A673 (cell line): ENCODE measurements around the gene LAMB3. TPM values are rescaled to one million over a fixed set of nuclear protein-coding genes. Genes with fewer than 3 reads are reported as not detected.

Experiments
- BruUV-seq: library from RNA; stranded (reverse); fragments of 400-500 nt; replicated peaks from 2 replicates; lab custom pipeline; 2021; lab: Mats Ljungman, UMichigan
- CTCF ChIA-PET: fragments of 300-600 bp; sonication (Branson Sonifier 250); formaldehyde crosslinking; loops from one replicate; lab custom pipeline; 2022; ENCODE audit warnings: antibody characterized with exemption; lab: Charles Lee
- POLR2A ChIA-PET: fragments of 300-600 bp; sonication (Branson Sonifier 250); formaldehyde crosslinking; loops from one replicate; lab custom pipeline; 2022; ENCODE audit warnings: antibody characterized with exemption; ENCODE audit not compliant: low non-redundant PET; lab: Charles Lee
- DNase-seq: peaks from one replicate; pipeline ENCODE4 v3.0.0-alpha.2; 2015; ENCODE audit warnings: low spot score
- H3K27ac ChIP-seq: fragments of 200-600 bp; sonication (generic); 2 replicates; pipeline ENCODE4 v1.5.1; 2016; ENCODE audit warnings: mixed run types, low read depth, mild to moderate bottlenecking, mixed read lengths, antibody characterized with exemption, low read length; ENCODE audit not compliant: poor library complexity, severe bottlenecking
- H3K27me3 ChIP-seq: fragments of 200-600 bp; sonication (generic); replicated peaks from 2 replicates; pipeline ENCODE4 v1.6.1; 2017; ENCODE audit warnings: mixed run types, low read depth, mild to moderate bottlenecking, mixed read lengths, antibody characterized with exemption, low read length; ENCODE audit not compliant: insufficient read depth, poor library complexity
- H3K36me3 ChIP-seq: fragments of 200-600 bp; sonication (generic); 2 replicates; pipeline ENCODE4 v1.6.1; 2016; ENCODE audit warnings: mixed run types, mild to moderate bottlenecking, mixed read lengths, antibody characterized with exemption, low read length; ENCODE audit not compliant: insufficient read depth, poor library complexity, severe bottlenecking
- H3K4me1 ChIP-seq: fragments of 200-600 bp; sonication (generic); 2 replicates; pipeline ENCODE4 v1.6.1; 2017; ENCODE audit warnings: mixed run types, mild to moderate bottlenecking, mixed read lengths, antibody characterized with exemption, low read length; ENCODE audit not compliant: insufficient read depth, poor library complexity, severe bottlenecking
- H3K4me3 ChIP-seq: fragments of 200-600 bp; sonication (generic); 2 replicates; pipeline ENCODE4 v1.5.1; 2016; ENCODE audit warnings: low read depth, mixed run types, mild to moderate bottlenecking, mixed read lengths, low read length; ENCODE audit not compliant: poor library complexity, severe bottlenecking
- H3K9me3 ChIP-seq: fragments of 200-600 bp; sonication (generic); 2 replicates; pipeline ENCODE4 v1.6.1; 2016; ENCODE audit warnings: mixed run types, low read depth, mild to moderate bottlenecking, mixed read lengths, antibody characterized with exemption, low read length; ENCODE audit not compliant: poor library complexity, severe bottlenecking
- CTCF ChIP-seq: fragments of 300-800, 200-600 bp; sonication (generic); conservative IDR thresholded peaks from 2 replicates; pipeline ENCODE4 v1.5.1; 2017; ENCODE audit warnings: low read depth, mild to moderate bottlenecking, antibody characterized with exemption, low read length, moderate library complexity, mixed read lengths
- EZH2 ChIP-seq: fragments of 200-600 bp; sonication (generic); IDR thresholded peaks from 2 replicates; pipeline ENCODE4 v1.6.1; 2017; ENCODE audit warnings: borderline replicate concordance, low read depth, mild to moderate bottlenecking, mixed read lengths, antibody characterized with exemption, low read length; ENCODE audit not compliant: poor library complexity, severe bottlenecking
- intact Hi-C: fragments of 100-400 bp; cut with micrococcal nuclease; formaldehyde crosslinking; loops from one replicate; pipeline ENCODE4 v1.10.0; 2022; ENCODE audit not compliant: unreplicated experiment
- total RNA-seq: library from RNA; stranded (reverse); gene quantifications from 2 replicates; pipeline ENCODE4 v1.2.3, GENCODE V29; 2021

Gene LAMB3
- total RNA-seq, 1 experiment from 2014 or later, result 12.7 TPM

DNA sequence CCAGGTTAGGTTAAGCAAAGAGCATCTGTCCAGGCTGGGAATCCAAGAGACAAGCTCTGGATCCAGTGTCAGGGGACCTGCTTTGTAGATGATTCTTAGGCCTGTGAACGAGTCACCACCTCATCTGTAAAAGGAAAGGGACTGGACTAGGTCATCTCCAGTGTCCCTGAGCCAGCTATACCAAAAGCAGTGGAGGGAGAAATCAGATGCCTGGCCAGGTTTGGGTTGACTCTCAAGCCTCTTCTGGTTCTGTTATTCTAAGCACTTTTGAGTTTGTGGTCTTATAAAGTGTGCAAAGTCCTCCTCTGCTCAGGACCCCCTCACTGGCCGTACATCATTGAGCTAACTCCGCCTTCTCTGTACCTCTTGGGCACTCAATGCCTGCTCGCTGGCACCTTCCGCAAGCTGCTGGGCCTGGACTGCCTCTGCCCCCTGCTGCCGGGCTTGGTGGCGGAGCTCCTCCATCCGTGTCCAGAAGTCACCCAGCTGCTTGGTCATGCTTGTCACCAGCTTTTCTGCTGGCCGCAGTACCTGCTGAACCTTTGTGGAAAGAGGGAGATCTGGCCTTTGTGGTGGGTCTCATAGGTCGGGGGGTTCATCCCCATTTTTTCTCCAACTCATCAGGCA lies 35.1 kb downstream of the LAMB3 start:
- peaks cover 40% of the 10 kb centered on the region for H3K4me1 ChIP-seq
- no peak for TF ChIP-seq EZH2
- TF ChIP-seq CTCF, result no peak
- DNase-seq, result no peak
- no peaks in the 10 kb centered on the region for H3K27me3 ChIP-seq
- BruUV-seq, result no TSS peak
- ChIA-PET POLR2A (no interaction called here), CTCF (no interaction called here)
- no peaks in the 10 kb centered on the region for H3K9me3 ChIP-seq
- H3K36me3 ChIP-seq, result peaks cover 35% of the 10 kb centered on the region
- no peak overlapping the region for H3K4me3 ChIP-seq
- no peak overlapping the region for H3K27ac ChIP-seq
- intact Hi-C loops, result no loop called here

DNA sequence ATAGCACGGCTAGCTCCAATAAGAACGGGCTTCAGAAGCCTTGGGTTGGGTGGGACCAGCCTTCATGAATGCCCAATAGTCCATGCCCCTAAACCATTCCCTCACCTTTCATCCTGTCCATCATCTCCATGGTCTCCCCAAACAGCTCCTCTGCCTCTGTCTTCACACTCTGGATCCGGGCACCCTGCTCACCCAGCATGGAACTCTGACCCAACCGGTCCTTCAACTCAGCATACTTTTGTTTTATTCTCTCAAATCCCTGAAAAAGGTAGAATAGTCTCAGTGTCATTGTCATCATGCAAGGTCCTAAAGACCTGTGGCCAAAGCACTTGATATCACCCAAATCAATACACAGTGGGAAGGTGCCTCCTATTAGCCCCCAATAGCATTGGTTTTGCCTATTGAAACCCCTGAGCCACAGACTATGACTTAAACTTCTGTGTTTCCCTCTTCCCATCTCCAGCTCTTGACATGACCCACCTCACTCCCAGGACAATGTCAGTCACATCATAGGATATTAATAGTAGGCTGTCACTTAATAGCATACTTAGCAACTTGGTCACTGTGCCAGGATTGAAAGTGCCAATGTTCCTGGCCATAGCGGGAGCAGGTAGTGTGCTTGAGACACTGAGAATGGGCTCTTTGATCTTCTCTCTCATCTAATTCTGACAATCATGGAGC lies 35.7 kb downstream of the LAMB3 start:
- H3K27ac ChIP-seq, result no peak overlapping the region
- H3K4me3 ChIP-seq, result no peak overlapping the region
- intact Hi-C loops, result no loop called here
- no peaks in the 10 kb centered on the region for H3K27me3 ChIP-seq
- DNase-seq, result no peak
- no TSS peak for BruUV-seq
- no peak for TF ChIP-seq CTCF
- TF ChIP-seq EZH2, result no peak
- POLR2A ChIA-PET, result interaction anchor here (0.6 kb wide), 1 partner anchor 228 kb away, joined by 3 read pairs; no protein-coding TSS in a partner anchor
- H3K36me3 ChIP-seq, result peaks cover 40% of the 10 kb centered on the region
- no peaks in the 10 kb centered on the region for H3K9me3 ChIP-seq
- CTCF ChIA-PET, result no interaction called here
- peaks cover 34% of the 10 kb centered on the region for H3K4me1 ChIP-seq

DNA sequence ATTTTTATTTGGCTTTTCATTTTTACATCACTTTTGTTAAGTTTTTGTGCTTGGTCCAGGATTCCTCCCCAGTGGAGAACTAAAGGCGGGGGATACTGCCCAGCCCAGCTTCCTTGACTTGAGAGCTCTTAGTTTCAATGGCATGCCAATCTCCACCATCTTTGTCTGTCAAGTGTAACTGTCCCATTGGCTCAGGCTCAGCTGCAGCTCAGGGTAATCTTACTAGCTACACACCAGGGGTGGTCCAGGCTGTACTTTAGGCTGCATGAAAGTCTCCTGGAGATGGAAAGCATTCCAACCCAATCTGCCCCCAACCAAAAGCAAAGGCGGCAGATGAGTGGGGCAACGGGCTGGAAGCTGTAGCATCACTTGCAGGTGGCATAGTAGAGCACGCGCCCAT lies 37.3 kb downstream of the LAMB3 start:
- H3K27me3 ChIP-seq, result no peaks in the 10 kb centered on the region
- peaks cover 18% of the 10 kb centered on the region for H3K4me1 ChIP-seq
- BruUV-seq, result no TSS peak
- no peak overlapping the region for H3K4me3 ChIP-seq
- peaks cover 56% of the 10 kb centered on the region for H3K36me3 ChIP-seq
- TF ChIP-seq EZH2, result no peak
- TF ChIP-seq CTCF, result no peak
- ChIA-PET POLR2A (no interaction called here), CTCF (no interaction called here)
- no peak for DNase-seq
- intact Hi-C loops, result no loop called here
- no peaks in the 10 kb centered on the region for H3K9me3 ChIP-seq
- no peak overlapping the region for H3K27ac ChIP-seq
